Activated naive CD8-positive, alpha-beta T cell treated with anti-CD3 and anti-CD28 coated beads for 36 hours (primary cell): ENCODE measurements around the gene ERCC5. TPM values are rescaled to one million over a fixed set of nuclear protein-coding genes. Genes with fewer than 3 reads are reported as not detected.
A peak's percentile ranks its signal among the peaks of the same experiment; 100 is the strongest.

Experiments used
- DNase-seq: peaks from one replicate; pipeline ENCODE4 v3.0.0; 2021
- H3K27ac Mint-ChIP-seq: one replicate; pipeline ENCODE4 v1.8.0; 2022; ENCODE audit warnings: mild to moderate bottlenecking, moderate library complexity, mixed read lengths
- H3K27me3 Mint-ChIP-seq: one replicate; pipeline ENCODE4 v1.8.0; 2022; ENCODE audit warnings: mild to moderate bottlenecking, mixed read lengths
- H3K36me3 Mint-ChIP-seq: one replicate; pipeline ENCODE4 v1.8.0; 2021; ENCODE audit warnings: mild to moderate bottlenecking, mixed read lengths
- H3K4me1 Mint-ChIP-seq: one replicate; pipeline ENCODE4 v1.8.0; 2021; ENCODE audit warnings: mixed read lengths
- H3K4me3 Mint-ChIP-seq: one replicate; pipeline ENCODE4 v1.8.0; 2022; ENCODE audit warnings: mild to moderate bottlenecking, moderate library complexity, mixed read lengths
- H3K9me3 Mint-ChIP-seq: one replicate; pipeline ENCODE4 v1.8.0; 2022; ENCODE audit warnings: mixed read lengths
- total RNA-seq, 2 experiments: library from RNA; stranded (reverse); gene quantifications; one replicate each; pipeline ENCODE4 v1.2.3, GENCODE V29; 2021

ERCC5 gene
- 10 to 100 TPM; 67.4 to 67.5 TPM for total RNA-seq

GRCh38 chr13:102845630-102846260, at the start of gene ERCC5:
TSS of gene ERCC5 (plus strand) at chr13:102846032. CDS start at chr13:102846267, 235 bp downstream.
- H3K9me3 Mint-ChIP-seq, result no peaks in the 10 kb centered on the region
- peaks cover 26% of the 10 kb centered on the region for H3K4me1 Mint-ChIP-seq
- H3K27me3 Mint-ChIP-seq, result no peaks in the 10 kb centered on the region
- peak; percentile 92 for DNase-seq
- H3K4me3 Mint-ChIP-seq, result peak within 1 kb of the TSS; percentile 89
- H3K27ac Mint-ChIP-seq, result peak within 1 kb of the TSS; percentile 94
- peaks cover 13% of the 10 kb centered on the region for H3K36me3 Mint-ChIP-seq

DNA sequence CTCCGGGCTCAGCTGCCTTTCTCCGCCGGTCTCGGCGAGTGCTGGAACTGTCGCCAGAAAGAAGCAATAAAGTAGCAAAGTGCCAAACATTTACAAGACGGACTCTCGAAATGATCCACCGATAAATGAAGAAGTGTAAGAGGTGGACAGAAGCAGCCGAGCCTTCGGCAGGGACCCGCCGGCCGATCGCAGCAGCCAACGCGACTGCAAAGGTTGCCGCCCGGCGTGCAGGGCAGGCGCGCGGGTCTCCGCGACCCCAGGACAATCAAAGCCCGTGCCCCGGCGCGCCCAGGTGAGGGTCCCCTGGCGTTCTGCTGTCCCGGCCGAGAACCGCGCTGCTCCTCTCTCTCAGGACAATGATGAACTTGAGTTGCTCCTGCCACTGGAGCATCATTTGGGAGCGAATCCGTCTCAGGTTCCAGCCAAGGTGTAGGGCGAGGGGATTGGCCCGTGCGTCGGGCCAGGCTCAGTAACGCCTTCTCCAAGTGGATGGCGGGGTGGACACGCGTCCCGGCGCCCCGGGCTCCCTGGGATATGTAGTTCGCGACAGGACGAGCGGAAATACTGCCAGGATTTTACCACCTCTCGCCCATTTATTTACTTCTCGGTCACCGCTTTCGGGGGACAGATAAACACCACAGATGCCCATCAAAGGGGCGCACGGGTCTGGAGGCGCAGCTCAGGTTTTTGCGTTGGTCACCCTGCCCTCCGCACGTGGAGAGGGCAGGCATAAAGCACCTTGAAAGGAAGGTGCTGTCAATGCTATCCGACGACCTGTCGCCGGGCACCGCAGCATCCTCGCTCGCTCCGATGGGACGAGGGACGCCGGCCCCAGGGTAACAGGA, 47.0 kb upstream of the ERCC5 start, which contains the start of the genes BIVM and POGLUT2:
Gene BIVM, plus strand, starts transcription at position 539 of the 845 bp plus-strand sequence. CDS start 8,149 bp downstream, outside the sequence.
Gene POGLUT2, minus strand, starts transcription at position 396 of the 845 bp plus-strand sequence. Its CDS starts 306 bp downstream, at position 90.
- H3K27ac Mint-ChIP-seq, result peak within 1 kb of the TSS; percentile 78
- DNase-seq, result peak; percentile 89
- peak within 1 kb of the TSS; percentile 92 for H3K4me3 Mint-ChIP-seq
- no peaks in the 10 kb centered on the region for H3K9me3 Mint-ChIP-seq
- H3K27me3 Mint-ChIP-seq, result peaks cover 6% of the 10 kb centered on the region
- H3K36me3 Mint-ChIP-seq, result peaks cover 13% of the 10 kb centered on the region
- H3K4me1 Mint-ChIP-seq, result peaks cover 28% of the 10 kb centered on the region

- H3K36me3 Mint-ChIP-seq, result peaks cover 7% of the 10 kb centered on the region
- H3K9me3 Mint-ChIP-seq, result no peaks in the 10 kb centered on the region
- peak overlapping the region; percentile 78 for H3K27ac Mint-ChIP-seq
- peak overlapping the region; percentile 92 for H3K4me3 Mint-ChIP-seq
- H3K27me3 Mint-ChIP-seq, result peaks cover 3% of the 10 kb centered on the region
- H3K4me1 Mint-ChIP-seq, result peaks cover 29% of the 10 kb centered on the region
- DNase-seq, result no peak
These were observed 46.2 kb upstream of the ERCC5 start for GRCh38 chr13:102799426-102800144.

- DNase-seq, result peak; percentile 89
- H3K27me3 Mint-ChIP-seq, result peaks cover 3% of the 10 kb centered on the region
- no peaks in the 10 kb centered on the region for H3K9me3 Mint-ChIP-seq
- H3K4me3 Mint-ChIP-seq, result peak overlapping the region; percentile 92
- H3K36me3 Mint-ChIP-seq, result peaks cover 4% of the 10 kb centered on the region
- H3K4me1 Mint-ChIP-seq, result peaks cover 29% of the 10 kb centered on the region
- H3K27ac Mint-ChIP-seq, result peak overlapping the region; percentile 78
These were observed 45.4 kb upstream of the ERCC5 start for GRCh38 chr13:102800145-102801041.

DNA sequence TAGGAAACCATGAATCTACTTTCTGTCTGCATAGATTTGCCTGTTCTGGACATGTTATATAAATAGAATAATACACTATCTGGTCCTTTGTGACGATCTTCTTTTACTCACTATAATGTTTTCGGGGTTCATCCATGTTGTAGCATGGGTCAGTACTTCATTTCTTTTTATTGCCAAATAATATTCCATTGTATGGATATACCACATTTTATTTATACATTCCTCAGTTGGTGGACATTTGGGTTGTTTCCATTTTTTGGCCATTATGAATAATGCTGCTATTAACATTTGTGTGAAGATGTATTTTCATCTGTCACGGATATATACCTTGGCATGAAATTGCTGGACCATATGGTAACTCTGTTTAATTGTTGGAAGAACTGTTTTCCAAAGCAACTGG, 40.2 kb upstream of the ERCC5 start:
- peaks cover 25% of the 10 kb centered on the region for H3K4me1 Mint-ChIP-seq
- H3K27me3 Mint-ChIP-seq, result no peaks in the 10 kb centered on the region

DNA sequence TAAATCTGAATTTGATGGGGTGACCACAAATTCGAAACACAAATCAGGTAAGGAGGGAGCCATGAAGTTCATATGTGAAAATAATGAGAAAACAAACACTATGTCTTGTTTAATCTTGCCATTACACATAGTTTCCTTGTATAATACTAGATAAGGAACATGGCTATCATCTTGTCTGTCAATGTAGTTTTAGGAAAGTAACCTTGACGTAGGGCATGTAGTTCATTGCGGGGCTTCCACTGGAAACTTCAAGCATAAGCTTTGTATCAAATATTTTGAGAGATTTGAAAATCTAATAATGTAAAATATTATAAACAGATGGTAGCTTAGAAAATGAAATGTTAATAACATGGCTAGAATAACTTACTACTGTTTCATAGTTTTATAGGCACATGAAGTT, 38.1 kb upstream of the ERCC5 start:
- Mint-ChIP-seq H3K4me1 (peaks cover 15% of the 10 kb centered on the region), H3K27ac (no peak overlapping the region), H3K4me3 (no peak overlapping the region), H3K9me3 (peaks cover 4% of the 10 kb centered on the region), H3K36me3 (peaks cover 34% of the 10 kb centered on the region), H3K27me3 (no peaks in the 10 kb centered on the region)
- no peak for DNase-seq

More for the DNA sequence above, 40.2 kb upstream of the ERCC5 start:
- DNase-seq, result no peak
- no peaks in the 10 kb centered on the region for H3K9me3 Mint-ChIP-seq
- peaks cover 20% of the 10 kb centered on the region for H3K36me3 Mint-ChIP-seq
- no peak overlapping the region for H3K4me3 Mint-ChIP-seq
- no peak overlapping the region for H3K27ac Mint-ChIP-seq

DNA sequence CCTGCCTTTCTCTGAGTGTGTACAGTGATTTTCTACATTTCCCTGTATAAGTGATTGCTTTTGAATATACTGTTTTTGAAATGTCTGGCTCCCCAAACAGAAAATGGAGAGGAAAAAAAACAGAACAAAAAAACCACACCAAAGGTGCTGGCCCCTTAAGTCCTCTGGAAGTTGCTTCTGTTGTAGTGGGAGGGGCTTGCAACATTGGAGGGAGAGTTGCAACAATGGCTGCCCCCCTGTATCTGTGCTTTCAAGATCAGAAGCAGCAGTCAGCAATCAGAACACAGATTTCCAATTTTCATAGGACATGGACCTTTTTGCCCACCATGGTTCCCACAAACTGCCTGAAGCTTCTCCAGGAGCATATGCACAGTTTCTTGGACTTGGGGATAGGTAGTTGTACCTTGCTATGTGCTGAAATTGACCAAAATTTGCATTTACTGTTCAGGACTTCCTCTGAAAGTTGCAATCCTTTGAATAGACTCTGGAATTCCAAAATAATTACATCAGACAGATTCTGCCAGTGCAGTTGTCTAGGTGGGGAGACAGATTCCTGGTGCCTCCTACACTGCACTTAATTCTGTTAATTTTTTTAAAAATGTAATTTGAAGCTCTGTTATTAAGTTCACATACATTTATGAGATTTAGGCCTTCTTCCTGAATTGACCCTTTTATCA, 33.1 kb upstream of the ERCC5 start:
- DNase-seq, result no peak
- H3K27ac Mint-ChIP-seq, result no peak overlapping the region
- H3K27me3 Mint-ChIP-seq, result no peaks in the 10 kb centered on the region
- H3K9me3 Mint-ChIP-seq, result peaks cover 4% of the 10 kb centered on the region
- H3K4me1 Mint-ChIP-seq, result peaks cover 16% of the 10 kb centered on the region
- no peak overlapping the region for H3K4me3 Mint-ChIP-seq
- H3K36me3 Mint-ChIP-seq, result peaks cover 37% of the 10 kb centered on the region

DNA sequence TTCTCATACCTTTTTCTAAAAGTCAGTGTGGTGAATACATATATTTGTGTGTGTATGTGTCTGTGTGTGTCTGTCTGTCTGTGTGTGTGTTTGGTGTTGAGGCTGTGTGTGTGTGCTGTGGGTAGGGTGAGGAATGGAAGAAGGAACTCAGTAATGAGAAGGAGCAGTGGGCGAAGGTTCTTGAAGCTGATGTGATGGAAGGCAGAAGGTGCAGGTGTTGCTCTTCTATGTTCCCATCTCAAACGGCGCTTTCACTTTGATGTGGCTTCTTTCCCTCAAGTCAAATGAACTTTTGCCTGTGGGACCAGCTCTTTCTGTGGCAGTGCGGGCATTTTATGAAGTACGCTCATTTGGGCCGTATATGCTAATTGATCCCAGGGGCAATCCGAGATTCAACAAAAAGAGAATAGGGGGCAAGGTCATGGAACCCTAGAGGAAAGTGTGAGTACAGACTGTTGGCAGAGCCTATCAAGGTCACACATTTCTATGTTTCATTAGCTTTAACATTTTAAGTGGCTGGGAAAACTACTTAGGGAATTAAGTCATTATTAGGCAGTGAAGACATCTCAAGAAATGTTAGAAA, 31.7 kb upstream of the ERCC5 start:
- peaks cover 16% of the 10 kb centered on the region for H3K4me1 Mint-ChIP-seq
- H3K27ac Mint-ChIP-seq, result no peak overlapping the region
- no peaks in the 10 kb centered on the region for H3K27me3 Mint-ChIP-seq
- no peak for DNase-seq
- H3K4me3 Mint-ChIP-seq, result no peak overlapping the region
- peaks cover 38% of the 10 kb centered on the region for H3K36me3 Mint-ChIP-seq
- peaks cover 4% of the 10 kb centered on the region for H3K9me3 Mint-ChIP-seq

DNA sequence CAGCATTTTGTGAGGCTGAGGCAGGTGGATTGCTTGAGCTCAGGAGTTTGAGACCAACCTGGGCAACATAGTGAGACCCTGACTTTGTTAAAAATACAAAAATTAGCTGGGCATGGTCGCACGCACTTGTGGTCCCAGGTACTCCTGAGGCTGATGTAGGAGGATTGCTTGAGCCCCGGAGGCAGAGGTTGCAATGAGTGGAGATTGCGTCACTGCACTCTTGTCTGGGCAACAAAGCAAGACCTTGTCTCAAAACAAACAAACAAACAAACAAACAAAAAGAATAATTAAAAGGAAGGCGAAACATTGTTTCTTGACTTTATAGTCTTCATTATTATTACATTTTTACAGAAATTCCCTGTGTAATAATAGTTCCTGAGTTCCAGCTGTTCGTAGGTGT, 31.0 kb upstream of the ERCC5 start:
- Mint-ChIP-seq H3K4me3 (no peak overlapping the region), H3K9me3 (peaks cover 4% of the 10 kb centered on the region), H3K4me1 (peaks cover 16% of the 10 kb centered on the region), H3K36me3 (peaks cover 34% of the 10 kb centered on the region), H3K27me3 (no peaks in the 10 kb centered on the region), H3K27ac (no peak overlapping the region)
- no peak for DNase-seq

DNA sequence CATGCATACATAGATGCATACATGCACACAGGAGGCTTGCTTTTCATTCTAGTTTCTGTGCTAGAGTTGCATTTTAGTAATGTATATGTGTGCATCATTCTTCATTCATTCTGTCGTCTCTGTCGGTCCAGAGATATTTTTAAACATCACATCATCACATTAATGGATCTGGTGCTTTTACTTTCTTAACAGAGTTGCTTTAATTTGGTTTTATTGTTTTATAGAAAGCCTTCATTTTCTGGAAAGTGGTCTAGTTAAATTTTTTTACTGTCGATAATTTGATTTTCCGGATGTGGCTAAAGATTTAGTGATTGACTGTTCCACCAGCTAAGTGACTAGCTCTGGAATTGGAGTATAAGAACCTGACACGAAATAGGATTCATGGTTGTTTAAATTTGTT, 30.0 kb upstream of the ERCC5 start:
- Mint-ChIP-seq H3K4me1 (peaks cover 16% of the 10 kb centered on the region), H3K9me3 (peaks cover 4% of the 10 kb centered on the region), H3K27me3 (no peaks in the 10 kb centered on the region), H3K36me3 (peaks cover 32% of the 10 kb centered on the region), H3K27ac (no peak overlapping the region), H3K4me3 (no peak overlapping the region)
- DNase-seq, result no peak

DNA sequence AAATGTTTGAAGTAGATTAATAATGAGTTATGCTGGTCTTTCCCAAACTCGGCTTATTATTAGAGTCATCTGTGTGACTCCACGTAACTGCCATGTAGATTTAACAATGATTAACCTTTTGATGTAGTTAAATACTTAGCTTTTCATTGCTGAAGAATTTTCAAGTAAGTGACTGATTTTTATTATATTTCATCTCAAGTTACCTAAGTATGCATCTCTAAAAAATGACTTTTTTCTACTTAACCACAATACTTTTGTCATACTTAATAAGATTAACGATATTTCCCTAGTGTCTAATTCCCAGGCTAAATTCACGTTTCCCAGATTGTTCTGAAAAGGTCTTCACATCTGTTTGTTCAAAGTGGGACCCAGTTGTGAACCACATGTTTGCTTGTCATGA, 29.1 kb upstream of the ERCC5 start:
- H3K27me3 Mint-ChIP-seq, result no peaks in the 10 kb centered on the region
- H3K36me3 Mint-ChIP-seq, result peaks cover 26% of the 10 kb centered on the region
- H3K9me3 Mint-ChIP-seq, result peaks cover 4% of the 10 kb centered on the region
- peaks cover 16% of the 10 kb centered on the region for H3K4me1 Mint-ChIP-seq
- no peak overlapping the region for H3K4me3 Mint-ChIP-seq
- H3K27ac Mint-ChIP-seq, result no peak overlapping the region
- DNase-seq, result no peak

GRCh38 chr13:102817241-102817640, 28.6 kb upstream of the ERCC5 start:
- no peaks in the 10 kb centered on the region for H3K9me3 Mint-ChIP-seq

DNA sequence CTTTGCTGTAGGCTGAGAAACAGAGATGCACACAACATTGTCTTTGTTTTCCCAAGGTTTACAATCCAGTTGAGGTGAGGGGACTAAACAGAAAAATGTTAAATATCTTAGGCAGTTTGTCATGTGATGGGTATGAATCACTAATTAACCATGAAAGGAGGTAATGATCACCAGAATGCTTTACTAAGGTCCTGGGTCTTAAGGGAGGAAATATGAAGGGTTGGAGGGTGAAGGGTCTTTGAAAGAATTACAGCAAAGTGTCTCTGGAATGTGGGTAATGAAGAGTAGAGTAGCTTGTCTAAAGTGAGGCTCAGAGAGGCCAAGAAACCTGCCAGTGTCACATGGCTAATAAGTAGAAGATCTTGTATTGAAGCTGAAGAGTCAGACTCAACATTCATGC, 27.9 kb upstream of the ERCC5 start:
- Mint-ChIP-seq H3K4me1 (peaks cover 14% of the 10 kb centered on the region), H3K27me3 (no peaks in the 10 kb centered on the region), H3K27ac (no peak overlapping the region), H3K4me3 (no peak overlapping the region), H3K9me3 (no peaks in the 10 kb centered on the region), H3K36me3 (peaks cover 24% of the 10 kb centered on the region)
- no peak for DNase-seq

More at GRCh38 chr13:102817241-102817640, 28.6 kb upstream of the ERCC5 start:
- no peak overlapping the region for H3K27ac Mint-ChIP-seq
- peaks cover 16% of the 10 kb centered on the region for H3K4me1 Mint-ChIP-seq
- H3K27me3 Mint-ChIP-seq, result no peaks in the 10 kb centered on the region
- peaks cover 21% of the 10 kb centered on the region for H3K36me3 Mint-ChIP-seq
- no peak overlapping the region for H3K4me3 Mint-ChIP-seq
- no peak for DNase-seq
